SK-MEL-5 (cell line): ENCODE measurements around the gene LILRB3. TPM values are rescaled to one million over a fixed set of nuclear protein-coding genes. Genes with fewer than 3 reads are reported as not detected.
A peak's percentile ranks its signal among the peaks of the same experiment; 100 is the strongest.
"Not testable (repeated sequence)": the region's sequence is repeated elsewhere in the genome, so short reads cannot be mapped to it uniquely, and the experiment has no call there.

Experiments
- DNase-seq: peaks from one replicate; pipeline ENCODE4 v3.0.0-alpha.2; 2016; ENCODE audit warnings: low read depth, low spot score
- in situ Hi-C: cut with HindIII; loops from 2 replicates; pipeline ENCODE4 v1.10.0; 2016; ENCODE audit warnings: low sequenced_read_pairs, high pct_unique_total_duplicates, low pct_unique_long_range_greater_than_20kb
- polyA plus RNA-seq, 2 experiments: library from polyadenylated mRNA; depleted of rRNA; stranded (reverse); fragments of >200 nt; gene quantifications; 2 replicates each; pipeline ENCODE4 v1.2.3, GENCODE V29; 2015
- total RNA-seq: library from RNA; depleted of rRNA; stranded (reverse); fragments of >200 nt; shearing (Covaris generic); gene quantifications from 2 replicates; pipeline ENCODE4 v1.2.3, GENCODE V29; 2014; rRNA removed

LILRB3 gene
- 1.1 TPM in 1 of 2 replicates, not detected in the other for total RNA-seq
- 0.14 TPM in 1 of 2 replicates, not detected in the other for polyA plus RNA-seq (2015; cell fraction: cytosol; rRNA removed)
- polyA plus RNA-seq (2015; cell fraction: nucleus; rRNA removed) = 0.31 TPM in 1 of 2 replicates, not detected in the other

GRCh38 chr19:54222474-54223276 is at the start of gene LILRB3:
Gene LILRB3, minus strand, starts transcription at chr19:54223007. Its CDS starts 31 bp downstream, at chr19:54222976.
- in situ Hi-C loops, DNase-seq: not testable (repeated sequence)

- in situ Hi-C loops, DNase-seq: not testable (repeated sequence)
Measured at GRCh38 chr19:54272181-54272580, 49.4 kb upstream of the LILRB3 start.

- DNase-seq, in situ Hi-C loops: not testable (repeated sequence)
Measured at GRCh38 chr19:54271587-54271986, 48.8 kb upstream of the LILRB3 start.

GRCh38 chr19:54271106-54271505 is 48.3 kb upstream of the LILRB3 start:
- DNase-seq = no peak
- in situ Hi-C loops = no loop called here

- DNase-seq = no peak
- in situ Hi-C loops = no loop called here
Measured at GRCh38 chr19:54268936-54269335, 46.1 kb upstream of the LILRB3 start.

GRCh38 chr19:54266133-54266532 is 43.3 kb upstream of the LILRB3 start:
- in situ Hi-C loops = no loop called here
- peak; percentile 78 for DNase-seq

- no peak for DNase-seq
- in situ Hi-C loops = no loop called here
Measured at GRCh38 chr19:54262470-54262869, 39.7 kb upstream of the LILRB3 start.

- no peak for DNase-seq
- in situ Hi-C loops = no loop called here
Measured at GRCh38 chr19:54262066-54262465, 39.3 kb upstream of the LILRB3 start.

GRCh38 chr19:54257116-54257480 is 34.3 kb upstream of the LILRB3 start, which contains the start of gene LILRB5:
Gene LILRB5, minus strand, starts transcription at chr19:54257273. Its CDS starts 80 bp downstream, at chr19:54257193.
- in situ Hi-C loops = no loop called here
- no peak for DNase-seq

GRCh38 chr19:54256250-54257115 is 33.7 kb upstream of the LILRB3 start:
- DNase-seq = no peak
- in situ Hi-C loops = no loop called here

GRCh38 chr19:54255105-54255775 is 32.4 kb upstream of the LILRB3 start:
- no peak for DNase-seq
- in situ Hi-C loops = no loop called here

GRCh38 chr19:54254195-54254906 is 31.5 kb upstream of the LILRB3 start:
- in situ Hi-C loops = no loop called here
- DNase-seq = no peak

GRCh38 chr19:54253331-54254194 is 30.8 kb upstream of the LILRB3 start:
- no peak for DNase-seq
- in situ Hi-C loops = no loop called here

GRCh38 chr19:54252845-54253244 is 30.0 kb upstream of the LILRB3 start:
- DNase-seq = no peak
- in situ Hi-C loops = no loop called here

- in situ Hi-C loops = no loop called here
- DNase-seq = no peak
Measured at GRCh38 chr19:54252243-54252642, 29.4 kb upstream of the LILRB3 start.

- DNase-seq = peak; percentile 30
- in situ Hi-C loops = no loop called here
Measured at GRCh38 chr19:54248016-54248601, 25.3 kb upstream of the LILRB3 start.
